ENCODE data around the gene UPK1B. TPM values are rescaled to one million over a fixed set of nuclear protein-coding genes. Genes with fewer than 3 reads are reported as not detected.

Gene UPK1B
- total and polyA plus RNA-seq, 4 experiments from 2014 or later = not detected

DNA sequence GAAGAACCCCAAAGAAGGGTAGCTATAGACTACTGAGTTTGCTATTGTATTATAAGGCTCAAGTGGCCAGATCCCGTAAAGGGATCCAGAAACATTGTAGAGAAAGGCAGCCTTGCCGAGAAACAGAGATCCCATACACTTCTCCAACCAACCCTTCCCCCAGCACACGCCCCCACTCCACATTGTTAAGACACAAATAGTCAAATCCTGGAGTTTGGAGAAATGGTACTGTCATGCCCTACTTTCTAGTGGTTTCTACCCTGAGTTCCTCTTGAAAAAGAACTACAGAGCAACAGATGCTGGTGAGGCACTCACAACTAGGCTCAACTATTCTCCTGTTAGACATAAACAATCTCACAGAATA is 34.1 kb downstream of the UPK1B start:
- Mint-ChIP-seq H3K4me1 (peaks cover 15 to 38% (median 22%) of the 10 kb centered on the region in 4 donors), H3K36me3 (peaks cover 35 to 41% of the 10 kb centered on the region in 2 donors), H3K9me3 (peaks cover 0 to 3% (median 0%) of the 10 kb centered on the region in 8 donors), H3K4me3 (peak overlapping the region in 3 of 8 donors; percentile 1 to 50 (median 26)), H3K27me3 (no peaks in the 10 kb centered on the region), H3K27ac (peak overlapping the region; percentile 3 to 74 (median 25))
- intact Hi-C loops (cut with micrococcal nuclease) = no loop called here
- no peak overlapping the region for H3K4me3 ChIP-seq (ENCODE audit: low read length in 2 of 2)
- H3K27me3 ChIP-seq (ENCODE audit: insufficient read depth, low read length) = no peaks in the 10 kb centered on the region
- no peak for DNase-seq
- H3K4me1 ChIP-seq (ENCODE audit: insufficient read depth, low read length) = peaks cover 26% of the 10 kb centered on the region
- ChIA-PET POLR2A (ENCODE audit: partially characterized antibody) (no interaction called here), CTCF (ENCODE audit: partially characterized antibody) (no interaction called here)
- H3K9me3 ChIP-seq (ENCODE audit: control insufficient read depth in 1 of 2, low read length in 2 of 2) = no peaks in the 10 kb centered on the region
- no peak overlapping the region for H3K27ac ChIP-seq (ENCODE audit: low read depth, low read length)
- H3K36me3 ChIP-seq (ENCODE audit: insufficient read depth, low read length) = peaks cover 7% of the 10 kb centered on the region

GRCh38 chr3:119211193-119211592 is 37.8 kb downstream of the UPK1B start:
- no peak for DNase-seq
- Mint-ChIP-seq H3K4me1 (peaks cover 13 to 22% (median 18%) of the 10 kb centered on the region in 4 donors), H3K9me3 (no peaks in the 10 kb centered on the region), H3K27ac (peak overlapping the region in 1 of 7 donors; percentile 62), H3K36me3 (peaks cover 66 to 69% of the 10 kb centered on the region in 2 donors), H3K4me3 (no peak overlapping the region), H3K27me3 (no peaks in the 10 kb centered on the region)
- no peaks in the 10 kb centered on the region for H3K9me3 ChIP-seq (ENCODE audit: control insufficient read depth in 1 of 2, low read length in 2 of 2)
- intact Hi-C loops (cut with micrococcal nuclease) = no loop called here
- H3K4me3 ChIP-seq (ENCODE audit: low read length in 2 of 2) = no peak overlapping the region
- H3K36me3 ChIP-seq (ENCODE audit: insufficient read depth, low read length) = peaks cover 15% of the 10 kb centered on the region
- CTCF ChIA-PET (ENCODE audit: partially characterized antibody) = interaction anchor here (0.6 to 1.5 kb wide), 3 partner anchors 8 to 307 kb away, joined by 3 read pairs; partner anchors contain the start of gene B4GALT4
- no peaks in the 10 kb centered on the region for H3K27me3 ChIP-seq (ENCODE audit: insufficient read depth, low read length)
- H3K4me1 ChIP-seq (ENCODE audit: insufficient read depth, low read length) = peaks cover 16% of the 10 kb centered on the region
- no peak overlapping the region for H3K27ac ChIP-seq (ENCODE audit: low read depth, low read length)
- POLR2A ChIA-PET (ENCODE audit: partially characterized antibody) = no interaction called here

- no peak overlapping the region for H3K27ac Mint-ChIP-seq
Measured at GRCh38 chr3:119211803-119212202, 38.4 kb downstream of the UPK1B start.

DNA sequence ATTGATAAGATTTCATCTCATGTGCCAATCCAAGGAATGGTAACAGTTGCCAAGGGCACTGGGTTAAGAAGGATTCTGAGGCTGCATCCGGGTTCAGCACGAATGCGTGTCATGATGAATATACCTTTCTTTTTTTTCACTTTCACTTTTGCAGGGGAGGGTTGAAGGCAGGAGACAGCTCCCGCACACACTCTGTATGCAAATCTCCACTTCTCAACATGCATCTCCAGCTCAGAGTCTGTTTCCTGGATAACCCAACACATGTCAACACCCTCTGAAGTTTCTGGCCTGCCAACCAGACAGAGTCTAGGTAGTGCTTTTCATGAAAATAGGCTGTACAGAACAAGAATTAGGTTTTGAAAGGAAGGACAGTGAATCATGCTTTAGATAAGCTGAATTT is 45.7 kb downstream of the UPK1B start:
- peak overlapping the region; percentile 66 to 96 (median 91) for H3K27ac Mint-ChIP-seq
- peaks cover 17 to 36% (median 21%) of the 10 kb centered on the region in 4 donors for H3K4me1 Mint-ChIP-seq
- peak overlapping the region in 7 of 8 donors; percentile 46 to 71 (median 65) for H3K4me3 Mint-ChIP-seq
- POLR2A ChIA-PET (ENCODE audit: partially characterized antibody) = interaction anchor here (1.3 to 1.9 kb wide), 2 partner anchors 22 to 245 kb away, joined by 3 to 8 read pairs; partner anchors contain the start of genes B4GALT4 and TMEM39A
- Histone ChIP-seq H3K36me3 (ENCODE audit: insufficient read depth, low read length) (peaks cover 36% of the 10 kb centered on the region), H3K4me1 (ENCODE audit: insufficient read depth, low read length) (peaks cover 19% of the 10 kb centered on the region), H3K9me3 (ENCODE audit: control insufficient read depth in 1 of 2, low read length in 2 of 2) (no peaks in the 10 kb centered on the region), H3K27me3 (ENCODE audit: insufficient read depth, low read length) (no peaks in the 10 kb centered on the region), H3K27ac (ENCODE audit: low read depth, low read length) (no peak overlapping the region), H3K4me3 (ENCODE audit: low read length in 2 of 2) (no peak overlapping the region)
- CTCF ChIA-PET (ENCODE audit: partially characterized antibody) = interaction anchor here (1.2 to 2.3 kb wide), 3 partner anchors 9 to 245 kb away, joined by 3 to 17 read pairs (median 5); partner anchors contain the start of genes B4GALT4 and TMEM39A
- intact Hi-C loops (cut with micrococcal nuclease) = loop anchor here (2.0 kb wide), 1 partner anchor 22 kb away; the partner anchor contains the start of gene B4GALT4
- no peaks in the 10 kb centered on the region for H3K27me3 Mint-ChIP-seq
- DNase-seq = peak; percentile 33 to 67 (median 53)
- peaks cover 68 to 79% of the 10 kb centered on the region in 2 donors for H3K36me3 Mint-ChIP-seq
- no peaks in the 10 kb centered on the region for H3K9me3 Mint-ChIP-seq

More at GRCh38 chr3:119211803-119212202, 38.4 kb downstream of the UPK1B start:
- Histone ChIP-seq H3K36me3 (ENCODE audit: insufficient read depth, low read length) (peaks cover 15% of the 10 kb centered on the region), H3K4me1 (ENCODE audit: insufficient read depth, low read length) (peaks cover 10% of the 10 kb centered on the region), H3K27me3 (ENCODE audit: insufficient read depth, low read length) (no peaks in the 10 kb centered on the region), H3K4me3 (ENCODE audit: low read length in 2 of 2) (no peak overlapping the region), H3K9me3 (ENCODE audit: control insufficient read depth in 1 of 2, low read length in 2 of 2) (no peaks in the 10 kb centered on the region), H3K27ac (ENCODE audit: low read depth, low read length) (no peak overlapping the region)
- H3K4me3 Mint-ChIP-seq = no peak overlapping the region
- H3K4me1 Mint-ChIP-seq = peaks cover 13 to 17% (median 16%) of the 10 kb centered on the region in 4 donors
- POLR2A ChIA-PET (ENCODE audit: partially characterized antibody) = interaction anchor here (1.0 kb wide), 1 partner anchor 85 kb away, joined by 3 read pairs; no protein-coding TSS in a partner anchor
- intact Hi-C loops (cut with micrococcal nuclease) = no loop called here
- no peak for DNase-seq
- no peaks in the 10 kb centered on the region for H3K27me3 Mint-ChIP-seq
- H3K36me3 Mint-ChIP-seq = peaks cover 67 to 71% of the 10 kb centered on the region in 2 donors
- CTCF ChIA-PET (ENCODE audit: partially characterized antibody) = no interaction called here
- H3K9me3 Mint-ChIP-seq = no peaks in the 10 kb centered on the region

- H3K9me3 Mint-ChIP-seq = no peaks in the 10 kb centered on the region
- H3K4me1 Mint-ChIP-seq = peaks cover 17 to 36% (median 22%) of the 10 kb centered on the region in 4 donors
- Histone ChIP-seq H3K36me3 (ENCODE audit: insufficient read depth, low read length) (peaks cover 39% of the 10 kb centered on the region), H3K27me3 (ENCODE audit: insufficient read depth, low read length) (no peaks in the 10 kb centered on the region), H3K9me3 (ENCODE audit: control insufficient read depth in 1 of 2, low read length in 2 of 2) (no peaks in the 10 kb centered on the region), H3K4me1 (ENCODE audit: insufficient read depth, low read length) (peaks cover 19% of the 10 kb centered on the region), H3K27ac (ENCODE audit: low read depth, low read length) (no peak overlapping the region), H3K4me3 (ENCODE audit: low read length in 2 of 2) (no peak overlapping the region)
- no peak for DNase-seq
- peaks cover 64 to 75% of the 10 kb centered on the region in 2 donors for H3K36me3 Mint-ChIP-seq
- POLR2A ChIA-PET (ENCODE audit: partially characterized antibody) = interaction anchor here (0.7 to 1.9 kb wide), 2 partner anchors 21 to 187 kb away, joined by 3 to 8 read pairs; partner anchors contain the start of gene B4GALT4
- H3K27me3 Mint-ChIP-seq = no peaks in the 10 kb centered on the region
- intact Hi-C loops (cut with micrococcal nuclease) = no loop called here
- peak overlapping the region in 5 of 7 donors; percentile 26 to 87 (median 73) for H3K27ac Mint-ChIP-seq
- CTCF ChIA-PET (ENCODE audit: partially characterized antibody) = interaction anchor here (1.2 to 2.3 kb wide), 2 partner anchors 21 to 244 kb away, joined by 5 to 17 read pairs; partner anchors contain the start of genes B4GALT4 and TMEM39A
- H3K4me3 Mint-ChIP-seq = no peak overlapping the region
Measured at GRCh38 chr3:119220198-119220597, 46.8 kb downstream of the UPK1B start.

- POLR2A ChIA-PET (ENCODE audit: partially characterized antibody) = interaction anchor here (0.7 to 1.0 kb wide), 2 partner anchors 20 to 188 kb away, joined by 3 read pairs; partner anchors contain the start of gene B4GALT4
- no peaks in the 10 kb centered on the region for H3K9me3 ChIP-seq (ENCODE audit: control insufficient read depth in 1 of 2, low read length in 2 of 2)
- Mint-ChIP-seq H3K27me3 (no peaks in the 10 kb centered on the region), H3K27ac (peak overlapping the region in 6 of 7 donors; percentile 9 to 71 (median 60)), H3K4me3 (no peak overlapping the region), H3K4me1 (peaks cover 18 to 38% (median 23%) of the 10 kb centered on the region in 4 donors), H3K9me3 (no peaks in the 10 kb centered on the region), H3K36me3 (peaks cover 57 to 68% of the 10 kb centered on the region in 2 donors)
- peaks cover 19% of the 10 kb centered on the region for H3K4me1 ChIP-seq (ENCODE audit: insufficient read depth, low read length)
- CTCF ChIA-PET (ENCODE audit: partially characterized antibody) = interaction anchor here (2.3 to 4.0 kb wide), 2 partner anchors 20 kb away, joined by 17 to 21 read pairs; partner anchors contain the start of gene B4GALT4
- no peak overlapping the region for H3K27ac ChIP-seq (ENCODE audit: low read depth, low read length)
- no peak overlapping the region for H3K4me3 ChIP-seq (ENCODE audit: low read length in 2 of 2)
- peaks cover 30% of the 10 kb centered on the region for H3K36me3 ChIP-seq (ENCODE audit: insufficient read depth, low read length)
- H3K27me3 ChIP-seq (ENCODE audit: insufficient read depth, low read length) = no peaks in the 10 kb centered on the region
- DNase-seq = no peak
- intact Hi-C loops (cut with micrococcal nuclease) = no loop called here
Measured at GRCh38 chr3:119220970-119221667, 47.7 kb downstream of the UPK1B start.

GRCh38 chr3:119221779-119222320 is 48.5 kb downstream of the UPK1B start:
- peaks cover 20 to 45% (median 26%) of the 10 kb centered on the region in 4 donors for H3K4me1 Mint-ChIP-seq
- H3K4me3 Mint-ChIP-seq = no peak overlapping the region
- no peaks in the 10 kb centered on the region for H3K27me3 Mint-ChIP-seq
- intact Hi-C loops (cut with micrococcal nuclease) = no loop called here
- Histone ChIP-seq H3K4me3 (ENCODE audit: low read length in 2 of 2) (no peak overlapping the region), H3K9me3 (ENCODE audit: control insufficient read depth in 1 of 2, low read length in 2 of 2) (no peaks in the 10 kb centered on the region), H3K36me3 (ENCODE audit: insufficient read depth, low read length) (peaks cover 32% of the 10 kb centered on the region), H3K27ac (ENCODE audit: low read depth, low read length) (no peak overlapping the region), H3K4me1 (ENCODE audit: insufficient read depth, low read length) (peaks cover 19% of the 10 kb centered on the region), H3K27me3 (ENCODE audit: insufficient read depth, low read length) (no peaks in the 10 kb centered on the region)
- peaks cover 61 to 71% of the 10 kb centered on the region in 2 donors for H3K36me3 Mint-ChIP-seq
- ChIA-PET POLR2A (ENCODE audit: partially characterized antibody) (interaction anchor here (1.0 kb wide), 1 partner anchor 19 kb away, joined by 3 read pairs; the partner anchor contains the start of gene B4GALT4), CTCF (ENCODE audit: partially characterized antibody) (interaction anchor here (4.0 kb wide), 1 partner anchor 19 kb away, joined by 21 read pairs; the partner anchor contains the start of gene B4GALT4)
- DNase-seq = no peak
- H3K27ac Mint-ChIP-seq = peak overlapping the region in 3 of 7 donors; percentile 16 to 84 (median 65)
- H3K9me3 Mint-ChIP-seq = no peaks in the 10 kb centered on the region
